GM23338 (cell line): Measurements from ENCODE around the gene AP3S1. TPM values are rescaled to one million over a fixed set of nuclear protein-coding genes. Genes with fewer than 3 reads are reported as not detected.

Experiments
- ATAC-seq: fragments of 200-7000 bp; cut with Tn5 transposase; 3 replicates; pipeline ENCODE4 v1.9.1; 2020
- DNase-seq: peaks from one replicate; pipeline ENCODE4 v3.0.0-alpha.2; 2015; ENCODE audit warnings: low spot score
- H2AFZ ChIP-seq: fragments of 200-600 bp; sonication (generic); 2 replicates; pipeline ENCODE4 v1.8.0; 2016; ENCODE audit warnings: antibody characterized with exemption, mild to moderate bottlenecking, moderate library complexity
- H3F3A ChIP-seq: fragments of 200-600 bp; sonication (generic); replicated peaks from 2 replicates; pipeline ENCODE4 v1.8.0; 2017; ENCODE audit warnings: antibody characterized with exemption, mixed run types, low read depth
- H3K27ac ChIP-seq: fragments of 200-600 bp; sonication (generic); 2 replicates; pipeline ENCODE4 v1.6.1; 2016; ENCODE audit warnings: low read depth
- H3K27me3 ChIP-seq: fragments of 200-600 bp; sonication (generic); 2 replicates; pipeline ENCODE4 v1.8.0; 2016; ENCODE audit warnings: mild to moderate bottlenecking, mixed run types, moderate library complexity; ENCODE audit not compliant: insufficient read depth
- H3K36me3 ChIP-seq: fragments of 200-600 bp; sonication (generic); 2 replicates; pipeline ENCODE4 v1.8.0; 2016; ENCODE audit warnings: mild to moderate bottlenecking; ENCODE audit not compliant: insufficient read depth
- H3K4me1 ChIP-seq: fragments of 200-600 bp; sonication (generic); 2 replicates; pipeline ENCODE4 v1.8.0; 2016; ENCODE audit warnings: mild to moderate bottlenecking, moderate library complexity; ENCODE audit not compliant: insufficient read depth
- H3K4me2 ChIP-seq: fragments of 200-600 bp; sonication (generic); 2 replicates; pipeline ENCODE4 v1.7.1; 2017; ENCODE audit warnings: mixed run types
- H3K4me3 ChIP-seq: fragments of 200-600 bp; sonication (generic); 2 replicates; pipeline ENCODE4 v1.6.1; 2016; ENCODE audit warnings: mixed run types
- H3K79me2 ChIP-seq: fragments of 200-600 bp; sonication (generic); replicated peaks from 2 replicates; pipeline ENCODE4 v1.8.0; 2017; ENCODE audit warnings: mild to moderate bottlenecking; ENCODE audit not compliant: insufficient read depth
- H3K9me2 ChIP-seq: fragments of 200-600 bp; sonication (generic); 2 replicates; pipeline ENCODE4 v1.8.0; 2017; ENCODE audit not compliant: insufficient read depth
- H4K20me1 ChIP-seq: fragments of 200-600 bp; sonication (generic); replicated peaks from 2 replicates; pipeline ENCODE4 v1.8.0; 2017; ENCODE audit warnings: mild to moderate bottlenecking; ENCODE audit not compliant: insufficient read depth
- H3K27ac Mint-ChIP-seq: 2 replicates; pipeline ENCODE4 v1.8.0; 2020; ENCODE audit warnings: inconsistent platforms, mild to moderate bottlenecking, moderate library complexity, mixed read lengths
- H3K27me3 Mint-ChIP-seq: 3 replicates; pipeline ENCODE4 v1.8.0; 2022; ENCODE audit warnings: low read depth, mild to moderate bottlenecking, moderate library complexity, mixed read lengths, inconsistent platforms; ENCODE audit not compliant: insufficient read depth, poor library complexity
- H3K36me3 Mint-ChIP-seq: 3 replicates; pipeline ENCODE4 v1.8.0; 2021; ENCODE audit warnings: low read depth, mild to moderate bottlenecking, inconsistent platforms, moderate library complexity, mixed read lengths
- H3K4me1 Mint-ChIP-seq: 3 replicates; pipeline ENCODE4 v1.8.0; 2020; ENCODE audit warnings: mild to moderate bottlenecking, inconsistent platforms, mixed read lengths
- H3K4me3 Mint-ChIP-seq: 3 replicates; pipeline ENCODE4 v1.8.0; 2021; ENCODE audit warnings: moderate library complexity, mild to moderate bottlenecking, inconsistent platforms, mixed read lengths
- H3K9me3 Mint-ChIP-seq: 3 replicates; pipeline ENCODE4 v1.8.0; 2020; ENCODE audit warnings: moderate library complexity, mild to moderate bottlenecking, inconsistent platforms, mixed read lengths
- CTCF ChIP-seq, 2 experiments: fragments of 200-600 bp in 1 of 2; sonication (generic) in 1 of 2; conservative IDR thresholded peaks; 2 replicates each; pipeline versions ENCODE4 v1.5.1 to v1.6.1; 2016 to 2017; ENCODE audit warnings: antibody characterized with exemption in 2 of 2, low read depth in 2 of 2, mild to moderate bottlenecking in 2 of 2, moderate library complexity in 1 of 2
- ETS1 ChIP-seq: IDR thresholded peaks from 2 replicates; pipeline ENCODE4 v1.6.1; 2016; ENCODE audit warnings: antibody characterized with exemption
- EZH2phosphoT487 ChIP-seq: fragments of 200-600 bp; sonication (generic); IDR thresholded peaks from one replicate; pipeline ENCODE4 v1.8.1; 2018; ENCODE audit warnings: antibody characterized with exemption; ENCODE audit not compliant: unreplicated experiment
- NANOG ChIP-seq: IDR thresholded peaks from 2 replicates; pipeline ENCODE4 v1.6.1; 2016; ENCODE audit warnings: antibody characterized with exemption, borderline replicate concordance
- REST ChIP-seq: IDR thresholded peaks from one replicate; pipeline ENCODE4 v1.6.1; 2018; ENCODE audit warnings: antibody characterized with exemption; ENCODE audit not compliant: unreplicated experiment
- ZNF114 ChIP-seq: fragments of 250-450 bp; sonication (Bioruptor Pico); IDR thresholded peaks from 2 replicates; pipeline ENCODE4 v1.5.0; 2020; ENCODE audit warnings: mild to moderate bottlenecking, moderate library complexity
- ZNF462 ChIP-seq: fragments of 250-450 bp; sonication (Bioruptor Pico); IDR thresholded peaks from 2 replicates; pipeline ENCODE4 v1.5.0; 2020; ENCODE audit warnings: mild to moderate bottlenecking, moderate library complexity
- polyA plus RNA-seq: library from polyadenylated mRNA; unstranded; fragments of >200 nt; fragmentation: Nextera tagmentation; extraction: Ambion mirVana; gene quantifications from 2 replicates; pipeline ENCODE4 v1.2.1, GENCODE V29; 2016
- total RNA-seq: library from RNA; depleted of rRNA; stranded (reverse); fragments of >200 nt; shearing (Covaris generic); gene quantifications from 2 replicates; pipeline ENCODE4 v1.2.3, GENCODE V29; 2014

AP3S1 gene
- total and polyA plus RNA-seq, 2 experiments from 2014 or later: 143 to 232 TPM

GRCh38 chr5:115855959-115856358 is 14.2 kb downstream of the AP3S1 start:
- Histone ChIP-seq H4K20me1 (no peaks in the 10 kb centered on the region; the same call in 1 of the 2 replicates), H3K27ac (no peak overlapping the region), H3K4me1 (peaks cover 17% of the 10 kb centered on the region), H3K27me3 (no peaks in the 10 kb centered on the region), H3K36me3 (0 out of 2 replicates have a peak, but pooled peaks cover 2% of the 10 kb centered on the region), H2AFZ (no peak overlapping the region), H3K4me2 (no peak overlapping the region), H3K9me2 (no peaks in the 10 kb centered on the region; the same call in 1 of the 2 replicates), H3F3A (no peaks in the 10 kb centered on the region), H3K79me2 (peaks cover 95% of the 10 kb centered on the region), H3K4me3 (no peak overlapping the region)
- no peak overlapping the region for H3K27ac Mint-ChIP-seq
- peaks cover 10% of the 10 kb centered on the region for H3K9me3 Mint-ChIP-seq
- peaks cover 3% of the 10 kb centered on the region for H3K27me3 Mint-ChIP-seq
- DNase-seq: no peak
- peaks cover 27% of the 10 kb centered on the region for H3K4me1 Mint-ChIP-seq
- ATAC-seq: no peak
- H3K4me3 Mint-ChIP-seq: no peak overlapping the region
- peaks cover 18% of the 10 kb centered on the region; the same call in 2 of the 3 replicates for H3K36me3 Mint-ChIP-seq
- TF ChIP-seq CTCF (conservative IDR thresholded peaks at IDR 0.05; ENCODE audit: low read depth in 2 of 2) (no peak), ZNF114 (CRISPR knock-in tag) (no peak), REST (no peak)

GRCh38 chr5:115857057-115857479 is 15.3 kb downstream of the AP3S1 start:
- Histone ChIP-seq H4K20me1 (no peaks in the 10 kb centered on the region; the same call in 1 of the 2 replicates), H3K27me3 (no peaks in the 10 kb centered on the region), H3K4me3 (no peak overlapping the region), H3K79me2 (peaks cover 95% of the 10 kb centered on the region), H3K9me2 (no peaks in the 10 kb centered on the region; the same call in 1 of the 2 replicates), H3K27ac (no peak overlapping the region), H3K4me1 (peaks cover 11% of the 10 kb centered on the region; the same call in 1 of the 2 replicates), H3K36me3 (0 out of 2 replicates have a peak, but pooled peaks cover 2% of the 10 kb centered on the region), H3K4me2 (no peak overlapping the region), H2AFZ (no peak overlapping the region), H3F3A (no peaks in the 10 kb centered on the region)
- Mint-ChIP-seq H3K27me3 (peaks cover 3% of the 10 kb centered on the region), H3K36me3 (peaks cover 18% of the 10 kb centered on the region; the same call in 2 of the 3 replicates), H3K4me1 (peaks cover 27% of the 10 kb centered on the region), H3K4me3 (no peak overlapping the region), H3K9me3 (peaks cover 10% of the 10 kb centered on the region), H3K27ac (peak overlapping the region; percentile 74; the same call in 1 of the 2 replicates)
- no peak for ATAC-seq
- no peak for DNase-seq
- no peak for TF ChIP-seq NANOG
- TF ChIP-seq ZNF462: no peak
- no peak for TF ChIP-seq ZNF114 (CRISPR knock-in tag)
- TF ChIP-seq ETS1: no peak
- TF ChIP-seq EZH2phosphoT487: no peak
